NCI-H2029 (cell line): ENCODE data around the gene ACADM.
A peak's percentile ranks its signal among the peaks of the same experiment; 100 is the strongest.
"Not testable (repeated sequence)": the region's sequence is repeated elsewhere in the genome, so short reads cannot be mapped to it uniquely, and the experiment has no call there.

Source experiments
- DNase-seq: peaks from one replicate; lab custom pipeline; 2025; lab: John Stamatoyannopoulos, UW

The ACADM gene

GRCh38 chr1:75724472-75725022 is at the start of gene ACADM:
Gene ACADM, plus strand, starts transcription at chr1:75724709. Its CDS starts 79 bp downstream, at chr1:75724788.
- DNase-seq, result peak; percentile 63

GRCh38 chr1:75677443-75677842 is 47.1 kb upstream of the ACADM start:
- no peak for DNase-seq

- DNase-seq, result not testable (repeated sequence)
These were observed 46.5 kb upstream of the ACADM start for GRCh38 chr1:75677964-75678363.

GRCh38 chr1:75690547-75690946 is 34.0 kb upstream of the ACADM start:
- no peak for DNase-seq

- no peak for DNase-seq
These were observed 31.0 kb upstream of the ACADM start for GRCh38 chr1:75693551-75693950.

GRCh38 chr1:75696000-75696399 is 28.5 kb upstream of the ACADM start:
- DNase-seq, result no peak

- DNase-seq, result no peak
These were observed 17.3 kb upstream of the ACADM start for GRCh38 chr1:75707191-75707590.

GRCh38 chr1:75708910-75709309 is 15.6 kb upstream of the ACADM start:
- DNase-seq, result no peak

GRCh38 chr1:75710832-75711231 is 13.7 kb upstream of the ACADM start:
- no peak for DNase-seq

- DNase-seq, result no peak
These were observed 12.7 kb upstream of the ACADM start for GRCh38 chr1:75711846-75712245.

- DNase-seq, result no peak
These were observed 12.2 kb upstream of the ACADM start for GRCh38 chr1:75712306-75712705.

GRCh38 chr1:75719810-75720209 is 4.7 kb upstream of the ACADM start:
- DNase-seq, result no peak

GRCh38 chr1:75720325-75720724 is 4.2 kb upstream of the ACADM start:
- DNase-seq, result no peak

- DNase-seq, result no peak
These were observed 3.7 kb upstream of the ACADM start for GRCh38 chr1:75720820-75721219.

- not testable (repeated sequence) for DNase-seq
These were observed 2.3 kb upstream of the ACADM start for GRCh38 chr1:75722246-75722645.

GRCh38 chr1:75722966-75723365 is 1.5 kb upstream of the ACADM start:
- no peak for DNase-seq

GRCh38 chr1:75723989-75724471 is 479 bp upstream of the ACADM start:
- peak; percentile 75 for DNase-seq

GRCh38 chr1:75725266-75725665 is 757 bp downstream of the ACADM start:
- no peak for DNase-seq

- DNase-seq, result no peak
These were observed 1.4 kb downstream of the ACADM start for GRCh38 chr1:75725861-75726361.

GRCh38 chr1:75727571-75727970 is 3.1 kb downstream of the ACADM start:
- DNase-seq, result no peak

GRCh38 chr1:75730432-75730831 is 5.9 kb downstream of the ACADM start:
- DNase-seq, result no peak

- no peak for DNase-seq
These were observed 7.4 kb downstream of the ACADM start for GRCh38 chr1:75731881-75732280.

- no peak for DNase-seq
These were observed 8.2 kb downstream of the ACADM start for GRCh38 chr1:75732703-75733102.

- no peak for DNase-seq
These were observed 9.2 kb downstream of the ACADM start for GRCh38 chr1:75733661-75734060.
